K562 (cell line): ENCODE data around the gene MYOZ1. TPM values are rescaled to one million over a fixed set of nuclear protein-coding genes. Genes with fewer than 3 reads are reported as not detected.

ENCODE experiments used
- CHD7 ChIP-seq: fragments of 200-600 bp; sonication (generic); IDR thresholded peaks from one replicate; pipeline ENCODE4 v1.6.1; 2012; ENCODE audit warnings: mild to moderate bottlenecking, low read depth, low read length, inconsistent platforms
- HCFC1 ChIP-seq: IDR thresholded peaks from 2 replicates; pipeline ENCODE4 v1.6.1; 2012; ENCODE audit warnings: low read depth, low read length, improper control_type of control experiment
- HDAC6 ChIP-seq: IDR thresholded peaks from 2 replicates; pipeline ENCODE4 v1.6.1; 2012; ENCODE audit warnings: low read depth, mild to moderate bottlenecking, control low read depth, inconsistent platforms, low read length, moderate library complexity
- HMBOX1 ChIP-seq: sonication (generic); IDR thresholded peaks from 2 replicates; pipeline ENCODE4 v1.6.1; 2016
- MEIS2 ChIP-seq: fragments of 450-650 bp; IDR thresholded peaks from 2 replicates; pipeline ENCODE4 v1.6.1; 2014; ENCODE audit warnings: mild to moderate bottlenecking; ENCODE audit not compliant: partially characterized antibody
- MXI1 ChIP-seq: IDR thresholded peaks from 2 replicates; pipeline ENCODE4 v1.6.1; 2011; ENCODE audit warnings: low read depth, mild to moderate bottlenecking, improper control_type of control experiment, low read length
- TFAM ChIP-seq: fragments of 250-450 bp; sonication (Bioruptor Pico); conservative IDR thresholded peaks from 2 replicates; pipeline ENCODE4 v1.5.0; 2021; ENCODE audit warnings: mild to moderate bottlenecking, moderate library complexity
- TRIM25 ChIP-seq: fragments of 450-650 bp; IDR thresholded peaks from 2 replicates; pipeline ENCODE4 v1.7.0; 2016; ENCODE audit warnings: borderline replicate concordance
- ZNF133 ChIP-seq: fragments of 250-450 bp; sonication (Bioruptor Pico); IDR thresholded peaks from 2 replicates; pipeline ENCODE4 v1.4.0; 2020; ENCODE audit warnings: mild to moderate bottlenecking
- ZNF277 ChIP-seq: fragments of 250-450 bp; sonication (Bioruptor Pico); IDR thresholded peaks from 2 replicates; pipeline ENCODE4 v1.8.0; 2022; ENCODE audit warnings: inconsistent platforms, mild to moderate bottlenecking, moderate library complexity, borderline replicate concordance
- ZNF431 ChIP-seq: sonication (generic); formaldehyde crosslinking; IDR thresholded peaks from 2 replicates; pipeline ENCODE4 v1.8.0; 2022; ENCODE audit warnings: mild to moderate bottlenecking, missing genetic modification reagents
- ZNF583 ChIP-seq: fragments of 250-450 bp; sonication (Bioruptor Pico); IDR thresholded peaks from 2 replicates; pipeline ENCODE4 v1.4.0; 2020
- ZNF830 ChIP-seq: fragments of 250-450 bp; sonication (Bioruptor Pico); IDR thresholded peaks from 2 replicates; pipeline ENCODE4 v1.5.0; 2021; ENCODE audit warnings: mild to moderate bottlenecking
- polyA plus RNA-seq, 8 experiments: library from polyadenylated mRNA; depleted of rRNA in 4 of 8; stranded (reverse) in 5 of 8; unstranded in 3 of 8; fragments of >200 nt; fragmentation: Nextera tagmentation in 2 of 8; fragmentation: Illumina TruSeq in 1 of 8; extraction: Ambion mirVana in 2 of 8; extraction: Trizol in 1 of 8; gene quantifications; 2 replicates each; pipeline versions ENCODE4 v1.2.1 to v1.2.3, GENCODE V29; 2011 to 2014; ENCODE audit warnings: inconsistent platforms in 1 of 8, missing spikeins in 1 of 8
- total RNA-seq, 7 experiments: library from RNA; depleted of rRNA in 6 of 7; stranded (reverse); fragments of >200 nt in 6 of 7; fragmentation: Illumina TruSeq in 2 of 7; extraction: Trizol in 2 of 7; gene quantifications; 2 replicates each; pipeline versions ENCODE4 v1.2.1 to v1.2.3, GENCODE V29; 2011 to 2021; ENCODE audit warnings: low replicate concordance in 1 of 7

Gene MYOZ1
- total and polyA plus RNA-seq, 9 of the 15 experiments (the other 6 are each of a cell fraction or from before 2014, with no cell fraction given), result 0.03 to 0.18 (median 0.07) TPM; not detected in 5

- TF ChIP-seq ZNF133 (CRISPR knock-in tag), result no peak
- TF ChIP-seq CHD7, result no peak
- TF ChIP-seq MXI1, result no peak
- no peak for TF ChIP-seq ZNF830 (CRISPR knock-in tag)
- TF ChIP-seq HDAC6, result no peak
- TF ChIP-seq TRIM25, result no peak
- TF ChIP-seq ZNF431 (CRISPR knock-in tag), result no peak
- TF ChIP-seq TFAM, result no peak
- no peak for TF ChIP-seq HCFC1
- peak; percentile 97 for TF ChIP-seq MEIS2
- peak; percentile 65 for TF ChIP-seq HMBOX1
- TF ChIP-seq ZNF583 (CRISPR knock-in tag), result no peak
- no peak for TF ChIP-seq ZNF277 (CRISPR knock-in tag)
These were observed 54.7 kb downstream of the MYOZ1 start (continued) for GRCh38 chr10:73586583-73586984.
